Measurements from ENCODE around the gene SHC2.
"Not testable (repeated sequence)": the region's sequence is repeated elsewhere in the genome, so short reads cannot be mapped to it uniquely, and the experiment has no call there.

The SHC2 gene

GRCh38 chr19:408441-408901 is 52.4 kb downstream of the SHC2 start:
- no peak for DNase-seq (ENCODE audit: low read depth, low spot score)

- no peak for DNase-seq (ENCODE audit: low read depth, low spot score)
These were observed 53.1 kb downstream of the SHC2 start for GRCh38 chr19:407511-408440.

GRCh38 chr19:406971-407510 is 53.8 kb downstream of the SHC2 start:
- no peak for DNase-seq (ENCODE audit: low read depth, low spot score)

- no peak for DNase-seq (ENCODE audit: low read depth, low spot score)
These were observed 54.6 kb downstream of the SHC2 start for GRCh38 chr19:406135-406781.

GRCh38 chr19:405121-405965 is 55.5 kb downstream of the SHC2 start:
- DNase-seq (ENCODE audit: low read depth, low spot score), result no peak

GRCh38 chr19:403221-404027 is 57.4 kb downstream of the SHC2 start:
- no peak for DNase-seq (ENCODE audit: low read depth, low spot score)

- no peak for DNase-seq (ENCODE audit: low read depth, low spot score)
These were observed 58.0 kb downstream of the SHC2 start for GRCh38 chr19:402786-403185.

- no peak for DNase-seq (ENCODE audit: low read depth, low spot score)
These were observed 58.8 kb downstream of the SHC2 start for GRCh38 chr19:401866-402511.

- no peak for DNase-seq (ENCODE audit: low read depth, low spot score)
These were observed 59.6 kb downstream of the SHC2 start for GRCh38 chr19:400976-401865.

GRCh38 chr19:399370-399769 is 61.5 kb downstream of the SHC2 start:
- no peak for DNase-seq (ENCODE audit: low read depth, low spot score)

GRCh38 chr19:398719-399118 is 62.1 kb downstream of the SHC2 start:
- no peak for DNase-seq (ENCODE audit: low read depth, low spot score)

GRCh38 chr19:397941-398706 is 62.7 kb downstream of the SHC2 start:
- no peak for DNase-seq (ENCODE audit: low read depth, low spot score)

GRCh38 chr19:397321-397720 is 63.5 kb downstream of the SHC2 start:
- DNase-seq (ENCODE audit: low read depth, low spot score), result no peak

GRCh38 chr19:395467-395866 is 65.4 kb downstream of the SHC2 start:
- DNase-seq (ENCODE audit: low read depth, low spot score), result no peak

GRCh38 chr19:394857-395256 is 66.0 kb downstream of the SHC2 start:
- not testable (repeated sequence) for DNase-seq (ENCODE audit: low read depth, low spot score)

- not testable (repeated sequence) for DNase-seq (ENCODE audit: low read depth, low spot score)
These were observed 67.3 kb downstream of the SHC2 start for GRCh38 chr19:393560-393959.

- no peak for DNase-seq (ENCODE audit: low read depth, low spot score)
These were observed 68.4 kb downstream of the SHC2 start for GRCh38 chr19:392375-392970.

- no peak for DNase-seq (ENCODE audit: low read depth, low spot score)
These were observed 69.0 kb downstream of the SHC2 start for GRCh38 chr19:391726-392374.

Data from activated naive CD8-positive, alpha-beta T cell treated with anti-CD3 and anti-CD28 coated beads, Interleukin-2, amount 50 U/mL, for 16 hours (primary cell).